Neutrophil (primary cell): Measurements from ENCODE around the gene AJUBA.
"Not testable (repeated sequence)": the region's sequence is repeated elsewhere in the genome, so short reads cannot be mapped to it uniquely, and the experiment has no call there.

Experiments used
- H3K27ac ChIP-seq: fragments of 200-600 bp; sonication (generic); 2 replicates; pipeline ENCODE4 v1.5.1; 2016; ENCODE audit warnings: mild to moderate bottlenecking, moderate library complexity
- H3K27me3 ChIP-seq: fragments of 200-600 bp; sonication (generic); 2 replicates; pipeline ENCODE4 v1.6.0; 2016; ENCODE audit warnings: mild to moderate bottlenecking
- H3K36me3 ChIP-seq: fragments of 200-600 bp; sonication (generic); 2 replicates; pipeline ENCODE4 v1.5.1; 2017
- H3K4me1 ChIP-seq, 2 experiments: fragments of 200-600 bp in 1 of 2; sonication (generic) in 1 of 2; 1 replicate in 1 of 2; 2 replicates in 1 of 2; pipeline versions ENCODE4 v1.5.1 to v1.6.1; 2013 to 2016; ENCODE audit warnings: low read depth in 1 of 2, low read length in 1 of 2, mild to moderate bottlenecking in 1 of 2, moderate library complexity in 1 of 2; ENCODE audit not compliant: control insufficient read depth in 1 of 2, insufficient read depth in 1 of 2
- H3K4me3 ChIP-seq, 2 experiments: fragments of 200-600 bp in 1 of 2; sonication (generic) in 1 of 2; 1 replicate in 1 of 2; 2 replicates in 1 of 2; pipeline ENCODE4 v1.5.1; 2013 to 2016; ENCODE audit warnings: low read depth in 1 of 2, low read length in 1 of 2, mild to moderate bottlenecking in 1 of 2, moderate library complexity in 1 of 2
- H3K9me3 ChIP-seq: fragments of 200-600 bp; sonication (generic); 2 replicates; pipeline ENCODE4 v1.5.1; 2016
- TF ChIP-seq, protein P1 (sequence below): fragments of 200-600 bp; sonication (generic); IDR thresholded peaks from 2 replicates; pipeline ENCODE4 v1.5.1; 2016; ENCODE audit warnings: antibody characterized with exemption

The AJUBA gene

DNA sequence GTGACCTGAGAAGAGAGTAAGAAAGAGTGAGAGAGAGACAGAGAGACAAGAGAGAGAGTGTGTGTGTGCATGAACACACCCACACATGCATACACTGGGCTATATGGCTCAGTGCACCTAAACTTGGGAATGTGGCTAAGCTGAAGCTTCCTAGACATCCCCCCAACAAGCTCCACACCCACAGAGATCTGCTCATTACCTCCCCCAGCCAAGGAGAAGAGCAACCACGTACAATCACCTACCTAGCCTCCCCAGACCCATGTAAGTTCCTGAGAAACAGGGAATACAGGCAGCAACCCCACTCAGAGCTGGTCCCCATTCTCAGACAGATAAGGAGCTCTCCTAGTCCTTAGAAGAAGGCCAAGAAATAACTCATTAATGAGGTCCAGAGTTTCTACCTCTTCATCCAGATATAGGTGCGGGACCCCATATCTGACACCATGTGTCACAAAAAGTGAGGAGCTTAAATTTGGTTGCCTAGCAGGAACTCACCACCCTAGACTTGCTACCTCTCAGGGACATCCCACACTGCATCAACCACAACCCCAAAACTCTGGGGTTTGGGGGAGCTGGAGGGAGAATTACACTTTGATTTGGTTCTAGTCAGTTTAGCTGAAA is 9.9 kb downstream of the AJUBA start:
- H3K27me3 ChIP-seq: peaks cover 14% of the 10 kb centered on the region
- H3K4me1 ChIP-seq: no peaks in the 10 kb centered on the region
- no peaks in the 10 kb centered on the region for H3K9me3 ChIP-seq
- no peaks in the 10 kb centered on the region for H3K36me3 ChIP-seq
- H3K4me3 ChIP-seq: no peak overlapping the region
- no peak overlapping the region for H3K27ac ChIP-seq
- TF ChIP-seq, protein P1, sequence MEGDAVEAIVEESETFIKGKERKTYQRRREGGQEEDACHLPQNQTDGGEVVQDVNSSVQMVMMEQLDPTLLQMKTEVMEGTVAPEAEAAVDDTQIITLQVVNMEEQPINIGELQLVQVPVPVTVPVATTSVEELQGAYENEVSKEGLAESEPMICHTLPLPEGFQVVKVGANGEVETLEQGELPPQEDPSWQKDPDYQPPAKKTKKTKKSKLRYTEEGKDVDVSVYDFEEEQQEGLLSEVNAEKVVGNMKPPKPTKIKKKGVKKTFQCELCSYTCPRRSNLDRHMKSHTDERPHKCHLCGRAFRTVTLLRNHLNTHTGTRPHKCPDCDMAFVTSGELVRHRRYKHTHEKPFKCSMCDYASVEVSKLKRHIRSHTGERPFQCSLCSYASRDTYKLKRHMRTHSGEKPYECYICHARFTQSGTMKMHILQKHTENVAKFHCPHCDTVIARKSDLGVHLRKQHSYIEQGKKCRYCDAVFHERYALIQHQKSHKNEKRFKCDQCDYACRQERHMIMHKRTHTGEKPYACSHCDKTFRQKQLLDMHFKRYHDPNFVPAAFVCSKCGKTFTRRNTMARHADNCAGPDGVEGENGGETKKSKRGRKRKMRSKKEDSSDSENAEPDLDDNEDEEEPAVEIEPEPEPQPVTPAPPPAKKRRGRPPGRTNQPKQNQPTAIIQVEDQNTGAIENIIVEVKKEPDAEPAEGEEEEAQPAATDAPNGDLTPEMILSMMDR: no peak

DNA sequence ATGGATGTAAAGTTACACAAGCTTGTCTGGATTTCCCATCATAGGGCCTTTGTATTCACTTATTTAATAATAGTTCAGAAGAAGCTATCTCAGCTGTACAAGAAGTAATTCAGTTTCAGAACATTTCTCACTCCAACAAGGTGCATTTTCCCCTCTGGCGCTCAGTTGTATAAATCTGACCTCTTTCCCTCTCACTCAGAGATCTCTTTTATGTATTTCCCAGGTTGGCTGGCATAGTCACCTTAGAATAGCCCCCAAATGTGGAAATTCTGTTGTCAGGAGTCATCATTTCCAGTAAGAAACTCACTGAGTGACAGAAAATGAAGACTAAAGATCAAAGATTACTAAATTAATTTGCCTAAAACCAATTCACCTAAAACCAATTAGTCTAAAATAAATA is 11.2 kb downstream of the AJUBA start:
- Histone ChIP-seq H3K36me3 (no peaks in the 10 kb centered on the region), H3K9me3 (no peaks in the 10 kb centered on the region), H3K4me1 (no peaks in the 10 kb centered on the region), H3K27ac (no peak overlapping the region), H3K27me3 (peaks cover 1% of the 10 kb centered on the region), H3K4me3 (no peak overlapping the region)
- TF ChIP-seq, protein P1: no peak

DNA sequence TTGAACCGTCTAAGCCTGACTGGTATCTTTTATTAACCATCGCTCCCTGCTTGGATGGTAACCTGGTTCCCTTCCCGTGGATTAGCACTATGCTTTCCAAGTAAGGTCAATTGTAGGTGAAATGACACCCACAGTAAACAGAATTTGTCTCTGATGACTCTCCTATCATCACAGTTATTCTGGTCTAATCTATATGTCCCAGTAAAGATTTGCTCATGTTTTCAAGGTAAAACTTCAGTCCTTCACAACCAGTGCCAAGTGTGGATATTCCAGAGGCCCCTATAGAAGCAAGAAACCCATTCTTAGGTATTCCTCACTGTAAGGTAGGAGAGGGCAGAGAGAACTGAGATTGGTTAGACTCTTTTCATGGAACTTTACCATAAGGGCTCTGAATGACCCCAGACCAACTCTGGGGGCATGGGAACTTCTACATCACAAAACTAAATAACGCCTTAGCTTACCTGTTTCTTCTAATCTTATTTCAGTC is 15.5 kb downstream of the AJUBA start:
- TF ChIP-seq, protein P1: no peak
- Histone ChIP-seq H3K27me3 (no peaks in the 10 kb centered on the region), H3K4me1 (no peaks in the 10 kb centered on the region), H3K36me3 (no peaks in the 10 kb centered on the region), H3K4me3 (no peak overlapping the region), H3K9me3 (no peaks in the 10 kb centered on the region), H3K27ac (no peak overlapping the region)

DNA sequence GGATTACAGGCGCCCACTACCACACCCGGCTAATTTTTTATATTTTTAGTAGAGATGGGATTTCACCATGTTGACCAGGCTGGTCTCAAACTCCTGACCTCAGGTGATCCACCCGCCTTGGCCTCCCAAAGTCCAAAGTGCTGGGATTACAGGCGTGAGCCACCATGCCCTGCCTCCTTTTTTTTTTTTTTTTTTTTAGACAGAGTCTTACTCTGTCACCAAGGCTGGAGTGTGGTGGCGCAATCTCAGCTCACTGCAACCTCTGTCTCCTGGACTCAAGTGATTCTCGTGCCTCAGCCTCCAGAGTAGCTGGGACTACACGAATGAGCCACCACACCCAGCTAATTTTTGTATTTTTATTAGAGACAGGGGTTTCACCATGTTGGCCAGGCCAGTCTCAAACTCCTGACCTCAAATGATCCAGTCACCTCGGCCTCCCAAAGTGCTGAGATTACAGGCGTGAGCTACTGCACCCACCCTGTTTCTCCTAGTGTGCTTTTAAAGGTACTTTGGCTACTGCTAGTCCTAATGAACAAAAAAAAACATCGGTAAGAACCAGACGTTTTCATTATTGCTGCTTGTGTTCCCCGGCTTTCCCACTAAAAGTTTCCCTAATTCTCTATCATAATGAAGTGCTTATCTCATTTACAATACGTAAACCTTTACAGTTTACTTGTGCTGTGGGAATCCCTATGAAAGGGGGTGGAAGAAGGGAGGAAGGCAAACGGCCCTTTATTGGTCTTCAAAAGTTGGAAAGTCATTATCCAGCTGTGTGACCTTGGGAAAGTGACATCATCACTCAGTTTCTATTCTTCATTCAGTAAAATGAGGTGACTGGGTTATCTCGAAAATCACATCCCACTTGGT is 16.2 kb downstream of the AJUBA start:
- H3K4me3 ChIP-seq, H3K36me3 ChIP-seq, H3K27me3 ChIP-seq, H3K27ac ChIP-seq, H3K9me3 ChIP-seq, H3K4me1 ChIP-seq: not testable (repeated sequence)

DNA sequence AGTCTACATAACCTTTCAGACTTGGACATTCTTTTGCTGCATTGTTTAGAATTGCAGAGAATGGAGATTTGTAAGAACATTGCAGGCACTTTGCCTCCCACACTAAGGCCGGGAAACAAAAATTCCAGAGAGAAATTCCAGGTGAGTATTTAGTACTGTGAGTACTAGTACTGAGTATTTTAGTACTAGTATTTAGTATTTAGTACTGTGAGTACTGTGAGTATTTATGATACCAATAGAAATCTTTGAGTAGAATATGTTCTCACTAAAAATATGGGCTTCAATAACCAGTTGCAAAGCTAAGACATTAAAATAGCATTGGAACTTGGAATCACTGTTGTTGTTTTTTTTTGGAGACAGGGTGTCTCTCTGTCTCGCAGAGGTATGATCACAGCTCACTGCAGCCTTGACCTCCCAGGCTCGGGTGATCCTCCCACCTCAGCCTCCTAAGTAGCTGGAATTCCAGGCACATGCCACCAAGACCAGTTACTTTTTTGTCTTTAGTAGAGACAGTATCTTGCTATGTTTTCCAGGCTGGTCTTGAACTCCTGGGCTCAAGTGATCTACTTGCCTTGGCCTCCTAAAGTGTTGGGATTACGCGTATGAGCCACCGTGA is 20.2 kb downstream of the AJUBA start:
- H3K27ac ChIP-seq: no peak overlapping the region
- H3K4me3 ChIP-seq: no peak overlapping the region
- TF ChIP-seq, protein P1: no peak

More for the DNA sequence above, 20.2 kb downstream of the AJUBA start:
- no peaks in the 10 kb centered on the region for H3K27me3 ChIP-seq
- H3K4me1 ChIP-seq: peaks cover 7% of the 10 kb centered on the region in 2 experiments
- H3K9me3 ChIP-seq: no peaks in the 10 kb centered on the region
- no peaks in the 10 kb centered on the region for H3K36me3 ChIP-seq
